ENCODE results near the gene BPTF.
"Not testable (repeated sequence)": the region's sequence is repeated elsewhere in the genome, so short reads cannot be mapped to it uniquely, and the experiment has no call there.

The BPTF gene, protein sequence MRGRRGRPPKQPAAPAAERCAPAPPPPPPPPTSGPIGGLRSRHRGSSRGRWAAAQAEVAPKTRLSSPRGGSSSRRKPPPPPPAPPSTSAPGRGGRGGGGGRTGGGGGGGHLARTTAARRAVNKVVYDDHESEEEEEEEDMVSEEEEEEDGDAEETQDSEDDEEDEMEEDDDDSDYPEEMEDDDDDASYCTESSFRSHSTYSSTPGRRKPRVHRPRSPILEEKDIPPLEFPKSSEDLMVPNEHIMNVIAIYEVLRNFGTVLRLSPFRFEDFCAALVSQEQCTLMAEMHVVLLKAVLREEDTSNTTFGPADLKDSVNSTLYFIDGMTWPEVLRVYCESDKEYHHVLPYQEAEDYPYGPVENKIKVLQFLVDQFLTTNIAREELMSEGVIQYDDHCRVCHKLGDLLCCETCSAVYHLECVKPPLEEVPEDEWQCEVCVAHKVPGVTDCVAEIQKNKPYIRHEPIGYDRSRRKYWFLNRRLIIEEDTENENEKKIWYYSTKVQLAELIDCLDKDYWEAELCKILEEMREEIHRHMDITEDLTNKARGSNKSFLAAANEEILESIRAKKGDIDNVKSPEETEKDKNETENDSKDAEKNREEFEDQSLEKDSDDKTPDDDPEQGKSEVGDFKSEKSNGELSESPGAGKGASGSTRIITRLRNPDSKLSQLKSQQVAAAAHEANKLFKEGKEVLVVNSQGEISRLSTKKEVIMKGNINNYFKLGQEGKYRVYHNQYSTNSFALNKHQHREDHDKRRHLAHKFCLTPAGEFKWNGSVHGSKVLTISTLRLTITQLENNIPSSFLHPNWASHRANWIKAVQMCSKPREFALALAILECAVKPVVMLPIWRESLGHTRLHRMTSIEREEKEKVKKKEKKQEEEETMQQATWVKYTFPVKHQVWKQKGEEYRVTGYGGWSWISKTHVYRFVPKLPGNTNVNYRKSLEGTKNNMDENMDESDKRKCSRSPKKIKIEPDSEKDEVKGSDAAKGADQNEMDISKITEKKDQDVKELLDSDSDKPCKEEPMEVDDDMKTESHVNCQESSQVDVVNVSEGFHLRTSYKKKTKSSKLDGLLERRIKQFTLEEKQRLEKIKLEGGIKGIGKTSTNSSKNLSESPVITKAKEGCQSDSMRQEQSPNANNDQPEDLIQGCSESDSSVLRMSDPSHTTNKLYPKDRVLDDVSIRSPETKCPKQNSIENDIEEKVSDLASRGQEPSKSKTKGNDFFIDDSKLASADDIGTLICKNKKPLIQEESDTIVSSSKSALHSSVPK (N-terminal part only)

DNA sequence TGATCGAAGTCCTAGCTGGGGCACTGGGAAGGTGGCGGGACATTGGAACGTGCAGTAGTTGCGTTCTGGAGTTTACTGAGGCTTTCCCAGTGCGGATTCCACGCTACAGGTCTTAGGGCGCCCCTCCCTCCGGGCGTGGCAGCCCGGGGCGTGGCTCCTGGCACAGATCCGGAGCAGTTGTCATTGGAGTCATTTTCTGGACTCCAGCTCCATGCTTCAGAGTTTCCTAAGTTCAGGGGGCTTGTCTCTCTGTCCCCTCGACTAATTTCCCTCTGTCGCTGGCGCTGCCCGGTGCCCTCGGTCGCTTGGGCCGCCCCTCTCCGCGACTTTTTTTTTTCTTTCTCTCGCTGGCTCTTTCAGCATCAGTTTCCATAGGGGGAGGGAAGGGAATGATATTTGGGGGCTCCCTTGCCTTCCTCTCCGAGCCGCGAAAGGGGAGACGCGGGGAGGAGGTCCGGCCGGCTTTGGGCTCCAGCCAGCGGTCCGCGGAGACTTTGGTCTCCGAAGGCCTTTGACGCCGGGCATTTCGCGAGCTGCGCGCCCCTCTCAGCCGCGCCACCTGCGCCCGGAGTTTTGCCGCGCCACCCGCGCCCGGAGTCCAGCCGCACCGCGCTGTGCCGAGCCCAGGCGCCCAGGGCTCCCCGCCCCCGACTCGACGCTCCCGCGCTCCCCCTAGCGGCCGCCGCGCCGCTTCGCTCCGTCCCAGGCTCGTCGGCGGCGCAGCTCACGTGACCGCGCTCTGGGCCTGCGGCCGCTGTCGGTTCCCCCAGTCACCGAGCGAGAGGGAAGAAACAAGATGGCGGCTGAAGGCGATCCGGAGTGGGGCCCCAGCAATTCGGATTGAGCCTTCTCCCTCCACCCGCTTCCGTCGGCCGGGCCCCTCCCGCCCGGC, at the start of gene BPTF:
Gene BPTF (plus strand): TSS at position 769 of the 892 bp plus-strand sequence. CDS start 222 bp downstream, outside the sequence.
- peak within 1 kb of the TSS; percentile 88 for H3K4me3 Mint-ChIP-seq
- peaks cover 33% of the 10 kb centered on the region for H3K4me1 Mint-ChIP-seq
- H3K36me3 Mint-ChIP-seq: peaks cover 2% of the 10 kb centered on the region
- no peaks in the 10 kb centered on the region for H3K9me3 Mint-ChIP-seq
- H3K27ac Mint-ChIP-seq: peak within 1 kb of the TSS; percentile 90
- H3K27me3 Mint-ChIP-seq: no peaks in the 10 kb centered on the region

GRCh38 chr17:67779098-67779672, 46.1 kb upstream of the BPTF start:
- no peaks in the 10 kb centered on the region for H3K4me1 Mint-ChIP-seq
- no peaks in the 10 kb centered on the region for H3K27me3 Mint-ChIP-seq
- no peak overlapping the region for H3K27ac Mint-ChIP-seq
- H3K36me3 Mint-ChIP-seq: no peaks in the 10 kb centered on the region
- no peak overlapping the region for H3K4me3 Mint-ChIP-seq
- H3K9me3 Mint-ChIP-seq: no peaks in the 10 kb centered on the region

DNA sequence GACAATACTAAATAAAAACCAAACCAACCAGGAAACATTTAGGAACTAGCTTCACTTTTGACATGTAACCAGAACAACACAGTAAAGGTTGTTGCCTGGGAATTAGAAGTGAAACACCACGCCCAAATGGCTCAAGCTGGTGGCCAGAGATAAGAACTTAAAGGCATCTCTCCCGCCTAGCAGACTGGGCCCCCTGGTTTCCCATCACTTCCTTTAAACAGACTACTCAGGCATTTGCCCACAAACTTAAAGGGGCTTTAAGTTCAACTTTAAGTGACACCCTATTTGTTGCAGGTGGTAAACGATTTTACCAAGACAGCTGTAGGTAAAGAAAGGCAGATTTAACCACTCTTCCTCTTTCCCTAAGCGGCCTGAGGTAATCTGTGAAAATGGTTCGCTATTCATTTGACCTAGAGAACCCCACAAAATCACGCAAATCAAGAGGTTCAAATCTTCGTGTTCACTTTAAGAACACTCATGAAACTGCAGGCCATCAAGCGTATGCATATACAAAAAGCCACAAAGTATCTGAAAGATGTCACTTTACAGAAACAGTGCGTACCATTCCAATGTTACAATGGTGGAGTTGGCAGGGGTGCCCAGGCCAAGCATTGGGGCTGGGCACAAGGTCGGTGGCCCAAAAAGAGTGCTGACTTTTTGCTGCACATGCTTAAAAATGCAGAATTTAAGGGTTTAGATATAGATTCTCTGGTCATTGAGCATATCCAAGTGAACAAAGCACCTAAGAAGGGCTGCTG, 40.8 kb upstream of the BPTF start:
- Mint-ChIP-seq H3K27me3 (peaks cover 1% of the 10 kb centered on the region), H3K4me1 (no peaks in the 10 kb centered on the region), H3K36me3 (no peaks in the 10 kb centered on the region), H3K27ac (no peak overlapping the region), H3K9me3 (no peaks in the 10 kb centered on the region), H3K4me3 (no peak overlapping the region)

- no peaks in the 10 kb centered on the region for H3K36me3 Mint-ChIP-seq
- H3K4me3 Mint-ChIP-seq: no peak overlapping the region
- H3K27me3 Mint-ChIP-seq: peaks cover 1% of the 10 kb centered on the region
- H3K27ac Mint-ChIP-seq: no peak overlapping the region
- H3K9me3 Mint-ChIP-seq: no peaks in the 10 kb centered on the region
- no peaks in the 10 kb centered on the region for H3K4me1 Mint-ChIP-seq
Measured at GRCh38 chr17:67785122-67785477, 40.2 kb upstream of the BPTF start.

DNA sequence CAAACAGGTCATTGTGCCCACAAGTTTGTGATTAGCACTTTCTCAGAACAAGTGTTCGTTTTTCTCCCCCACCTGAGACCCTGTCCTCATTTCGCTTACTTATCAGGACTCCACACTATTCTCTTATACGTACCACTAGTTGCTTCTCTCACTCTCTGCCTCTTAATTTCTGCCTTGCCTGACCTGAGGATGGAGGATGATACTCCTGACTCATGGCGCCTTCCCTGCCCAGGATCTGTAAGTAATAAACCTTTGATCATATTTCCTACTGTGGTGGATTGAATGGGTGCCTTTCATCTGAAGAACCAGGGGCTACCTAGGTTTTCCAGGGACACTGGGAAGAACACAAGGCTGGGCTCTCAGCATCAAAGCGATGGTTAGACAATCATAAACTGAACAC, 39.8 kb upstream of the BPTF start:
- Mint-ChIP-seq H3K9me3 (no peaks in the 10 kb centered on the region), H3K4me3 (no peak overlapping the region), H3K27ac (no peak overlapping the region), H3K36me3 (no peaks in the 10 kb centered on the region), H3K27me3 (peaks cover 1% of the 10 kb centered on the region), H3K4me1 (no peaks in the 10 kb centered on the region)

DNA sequence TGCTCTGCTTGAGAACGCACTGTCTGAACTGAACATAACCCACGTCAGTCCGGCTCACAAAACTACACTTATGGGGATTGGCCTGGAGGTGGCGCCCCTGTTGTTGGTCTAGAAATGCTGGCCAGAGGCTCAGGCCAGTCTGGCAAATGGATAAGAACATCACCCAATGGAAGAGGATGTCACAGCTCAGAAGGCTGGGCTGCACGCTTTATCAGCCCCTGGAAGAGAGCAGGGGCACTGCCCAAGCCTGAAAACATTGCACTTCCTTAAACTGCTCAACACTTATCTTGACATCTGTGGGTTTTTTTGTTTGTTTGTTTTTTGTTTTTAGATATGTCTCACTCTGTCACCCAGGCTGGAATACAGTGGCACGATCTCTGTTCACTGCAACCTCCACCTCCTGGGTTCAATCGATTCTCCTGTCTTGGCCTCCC, 24.8 kb upstream of the BPTF start:
- H3K9me3 Mint-ChIP-seq: no peaks in the 10 kb centered on the region
- H3K4me3 Mint-ChIP-seq: no peak overlapping the region
- H3K27ac Mint-ChIP-seq: no peak overlapping the region
- no peaks in the 10 kb centered on the region for H3K36me3 Mint-ChIP-seq
- H3K27me3 Mint-ChIP-seq: no peaks in the 10 kb centered on the region
- H3K4me1 Mint-ChIP-seq: no peaks in the 10 kb centered on the region

DNA sequence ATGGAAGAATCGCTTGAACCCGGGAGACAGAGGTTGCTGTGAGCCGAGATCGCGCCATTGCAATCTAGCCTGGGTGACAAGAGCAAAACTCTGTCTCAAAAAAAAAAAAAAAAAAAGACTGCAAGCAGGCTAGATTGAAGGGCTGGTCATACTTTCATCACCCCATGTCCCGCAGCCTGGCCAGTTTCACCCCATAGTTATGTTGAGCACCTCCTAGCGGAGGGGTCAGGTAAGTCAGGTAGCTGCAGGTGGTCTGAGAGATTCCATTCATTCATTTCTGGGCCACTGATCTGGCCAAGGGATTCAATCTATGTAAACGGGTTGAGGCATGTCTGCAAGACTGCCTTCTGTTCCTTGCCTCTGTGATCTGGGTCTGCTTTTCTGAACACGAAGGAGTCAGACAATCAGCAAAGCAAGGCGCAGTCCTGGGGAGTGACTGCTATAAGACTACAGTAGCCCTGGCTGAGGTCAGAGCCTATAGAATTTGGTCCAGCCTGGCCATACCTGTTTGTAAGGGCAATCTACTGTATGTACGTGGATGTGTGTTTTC, 23.6 kb upstream of the BPTF start:
- no peaks in the 10 kb centered on the region for H3K4me1 Mint-ChIP-seq
- H3K27me3 Mint-ChIP-seq: no peaks in the 10 kb centered on the region
- no peaks in the 10 kb centered on the region for H3K9me3 Mint-ChIP-seq
- no peak overlapping the region for H3K27ac Mint-ChIP-seq
- no peaks in the 10 kb centered on the region for H3K36me3 Mint-ChIP-seq
- no peak overlapping the region for H3K4me3 Mint-ChIP-seq

DNA sequence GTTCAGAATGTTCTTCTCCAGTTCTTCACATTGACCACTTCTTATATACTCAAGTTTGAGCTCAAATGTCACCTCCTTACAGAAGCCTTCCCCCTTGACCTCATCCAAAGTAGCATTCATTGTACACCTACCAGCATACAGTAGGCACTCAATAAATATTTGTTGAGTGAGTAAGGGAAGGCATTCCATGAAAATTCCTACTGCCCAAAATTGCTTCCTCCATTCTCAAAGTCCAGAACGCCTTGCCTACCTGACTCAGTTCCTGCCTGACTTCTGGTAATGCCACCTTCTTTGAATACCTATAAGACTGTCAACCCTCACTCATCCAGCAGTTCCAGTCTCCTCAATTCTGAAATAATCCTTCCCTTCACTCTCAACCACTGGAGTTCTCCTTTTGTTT, 14.8 kb upstream of the BPTF start:
- no peaks in the 10 kb centered on the region for H3K36me3 Mint-ChIP-seq
- H3K27ac Mint-ChIP-seq: no peak overlapping the region
- no peaks in the 10 kb centered on the region for H3K27me3 Mint-ChIP-seq
- H3K4me1 Mint-ChIP-seq: no peaks in the 10 kb centered on the region
- H3K4me3 Mint-ChIP-seq: no peak overlapping the region
- H3K9me3 Mint-ChIP-seq: no peaks in the 10 kb centered on the region

- H3K27me3 Mint-ChIP-seq, H3K9me3 Mint-ChIP-seq, H3K4me1 Mint-ChIP-seq, H3K27ac Mint-ChIP-seq, H3K36me3 Mint-ChIP-seq, H3K4me3 Mint-ChIP-seq: not testable (repeated sequence)
Measured at GRCh38 chr17:67812380-67812779, 12.9 kb upstream of the BPTF start.

- H3K27ac Mint-ChIP-seq: no peak overlapping the region
- H3K9me3 Mint-ChIP-seq: no peaks in the 10 kb centered on the region
- no peaks in the 10 kb centered on the region for H3K36me3 Mint-ChIP-seq
- H3K4me3 Mint-ChIP-seq: no peak overlapping the region
- no peaks in the 10 kb centered on the region for H3K27me3 Mint-ChIP-seq
- H3K4me1 Mint-ChIP-seq: no peaks in the 10 kb centered on the region
Measured at GRCh38 chr17:67813803-67814180, 11.5 kb upstream of the BPTF start.

DNA sequence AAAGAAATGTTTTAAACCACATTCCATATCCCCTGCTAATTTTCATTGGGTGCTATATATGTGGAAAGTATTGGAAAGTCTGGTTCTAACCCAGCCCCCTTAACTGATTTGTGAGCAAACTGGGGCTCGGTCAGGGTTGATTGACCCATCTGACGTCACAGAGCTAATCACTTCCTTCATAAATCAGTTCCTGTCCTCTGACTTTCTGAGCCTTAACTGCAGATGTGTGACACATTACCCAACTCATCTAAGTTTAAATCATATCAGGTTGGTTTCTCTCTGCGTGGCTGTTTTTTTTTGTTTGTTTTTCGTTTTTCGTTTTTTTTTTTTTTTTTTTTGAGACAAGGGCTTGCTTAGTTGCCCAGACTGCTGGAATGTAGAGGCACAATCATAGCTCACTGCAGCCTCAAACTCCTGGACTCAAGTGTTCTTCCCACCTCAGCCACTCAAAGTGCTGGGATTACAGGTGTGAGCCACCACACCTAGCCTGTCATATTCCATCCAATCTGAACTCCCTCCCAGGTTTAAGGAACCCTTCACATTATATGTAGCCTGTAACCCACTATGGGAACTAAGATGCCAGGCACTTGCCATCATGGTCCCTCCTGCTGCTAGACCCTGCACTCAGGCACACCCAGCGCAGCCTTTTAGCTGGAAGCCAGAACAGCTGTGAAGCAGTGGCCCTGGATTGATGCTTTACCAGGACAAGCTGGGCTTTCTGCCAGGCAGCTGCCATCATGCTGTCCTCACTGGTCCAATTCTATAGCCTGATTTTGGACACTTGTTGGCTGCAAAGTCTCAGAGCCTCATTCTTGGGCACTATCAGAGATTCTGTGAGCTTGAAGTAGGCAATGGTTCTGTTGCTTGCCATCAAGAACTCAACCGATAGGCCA, 6.9 kb upstream of the BPTF start:
- Mint-ChIP-seq H3K27me3 (no peaks in the 10 kb centered on the region), H3K4me1 (no peaks in the 10 kb centered on the region), H3K9me3 (no peaks in the 10 kb centered on the region), H3K36me3 (no peaks in the 10 kb centered on the region), H3K27ac (peak overlapping the region; percentile 35), H3K4me3 (no peak overlapping the region)

DNA sequence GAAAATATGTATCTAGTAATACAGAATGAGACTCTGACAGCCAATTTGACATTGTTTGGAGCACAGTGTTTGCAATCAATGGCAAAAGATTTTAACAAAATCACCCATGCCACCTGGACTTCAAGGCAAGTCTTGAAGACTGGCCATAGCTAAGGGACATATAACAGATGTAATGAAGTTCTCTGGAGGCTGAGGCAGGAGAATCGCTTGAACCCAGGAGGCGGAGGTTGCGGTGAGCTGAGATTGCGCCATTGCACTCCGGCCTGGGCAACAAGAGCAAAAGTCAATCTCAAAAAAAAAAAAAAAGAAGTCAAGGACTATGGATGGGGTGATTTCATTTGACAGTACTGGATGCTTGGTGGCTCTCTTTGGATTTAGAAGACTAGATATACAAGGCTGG, 5.6 kb upstream of the BPTF start:
- Mint-ChIP-seq H3K4me3 (no peak overlapping the region), H3K27ac (no peak overlapping the region), H3K4me1 (peaks cover 4% of the 10 kb centered on the region), H3K36me3 (no peaks in the 10 kb centered on the region), H3K27me3 (no peaks in the 10 kb centered on the region), H3K9me3 (no peaks in the 10 kb centered on the region)

DNA sequence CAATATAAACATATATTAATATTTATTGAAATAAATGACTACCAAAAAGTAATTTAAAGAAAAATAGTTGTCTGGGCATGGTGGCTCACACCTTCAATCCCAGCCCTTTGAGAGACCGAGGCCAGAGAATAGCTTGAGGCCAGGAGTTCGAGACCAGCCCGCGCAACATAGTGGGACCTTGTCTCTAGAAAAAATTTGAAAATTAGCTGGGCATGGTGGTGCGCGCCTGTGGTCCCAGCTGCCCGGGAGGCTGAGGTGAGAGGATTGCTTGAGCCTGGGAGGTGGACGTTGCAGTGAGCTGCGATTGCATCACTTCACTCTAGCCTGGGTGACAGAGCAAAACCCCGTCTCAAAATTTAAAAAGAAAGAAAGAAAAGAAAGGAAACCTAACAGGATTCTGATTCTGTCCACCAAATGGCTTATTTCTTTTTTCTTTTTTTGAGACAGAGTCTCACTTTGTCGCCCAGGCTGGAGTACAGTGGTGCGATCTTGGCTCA, 3.4 kb upstream of the BPTF start:
- no peaks in the 10 kb centered on the region for H3K27me3 Mint-ChIP-seq
- no peak overlapping the region for H3K4me3 Mint-ChIP-seq
- no peak overlapping the region for H3K27ac Mint-ChIP-seq

More for the DNA sequence above, 3.4 kb upstream of the BPTF start:
- Mint-ChIP-seq H3K36me3 (no peaks in the 10 kb centered on the region), H3K9me3 (no peaks in the 10 kb centered on the region), H3K4me1 (peaks cover 6% of the 10 kb centered on the region)
